ENCODE data around the gene PAQR7.

PAQR7 gene

DNA sequence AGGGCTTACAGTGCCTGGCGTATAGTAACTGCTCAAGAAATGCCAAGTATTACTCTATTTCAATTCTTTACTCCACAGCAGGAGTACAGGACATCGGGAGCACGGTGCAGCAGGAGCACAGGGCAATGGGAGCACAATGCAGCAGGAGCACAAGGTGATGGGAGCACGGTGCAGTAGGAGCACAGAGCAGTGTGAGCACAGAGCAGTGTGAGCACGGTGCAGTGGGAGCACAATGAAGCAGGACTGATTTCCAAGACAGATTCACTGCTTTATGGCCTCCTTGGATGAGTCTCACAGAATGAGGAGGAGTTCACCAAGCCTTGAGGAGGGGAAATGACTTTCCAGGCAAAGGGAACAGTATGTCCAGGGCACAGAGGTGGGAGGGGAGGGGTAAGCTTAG is 5.0 kb upstream of the PAQR7 start:
- TF ChIP-seq CTCF (conservative IDR thresholded peaks at IDR 0.05; ENCODE audit: low read depth, low read length): no peak

DNA sequence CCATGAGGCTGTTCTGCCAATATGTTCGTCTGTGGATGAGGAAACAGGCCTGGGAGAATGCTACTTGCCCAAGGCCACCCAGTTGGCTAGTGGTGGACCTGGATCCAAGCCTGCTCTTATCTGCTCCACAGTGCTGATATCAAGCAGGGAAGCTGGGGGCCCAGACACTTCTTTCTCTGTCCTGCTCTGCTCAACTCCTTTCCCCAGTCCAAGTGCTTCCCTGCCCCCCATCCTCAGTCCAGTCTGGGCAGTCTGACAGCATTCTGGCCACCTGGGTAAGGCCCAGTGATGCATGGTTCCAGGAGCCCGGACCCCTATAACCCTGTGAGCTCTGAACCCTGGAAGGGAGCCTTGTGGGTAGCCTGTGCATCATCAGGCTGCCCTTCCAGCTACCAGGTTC is 4.2 kb upstream of the PAQR7 start:
- Histone ChIP-seq H3K4me2 (no peak overlapping the region), H3K27me3 (ENCODE audit: insufficient read depth, low read depth) (0 out of 2 replicates have a peak, but pooled peaks cover 4% of the 10 kb centered on the region), H3K79me2 (ENCODE audit: insufficient read depth, low read depth) (no peaks in the 10 kb centered on the region), H3K27ac (no peak overlapping the region), H3K36me3 (ENCODE audit: insufficient read depth) (no peaks in the 10 kb centered on the region), H3K4me1 (ENCODE audit: low read depth, poor library complexity, severe bottlenecking) (peaks cover 2% of the 10 kb centered on the region), H4K20me1 (ENCODE audit: insufficient read depth) (no peaks in the 10 kb centered on the region), H2AFZ (ENCODE audit: low read depth) (no peak overlapping the region), H3K9ac (no peak overlapping the region), H3K4me3 (IDR thresholded peaks at IDR 0.05; ENCODE audit: insufficient read depth, low read depth, low read length) (no peak overlapping the region)
- TF ChIP-seq CTCF (conservative IDR thresholded peaks at IDR 0.05; ENCODE audit: low read depth, low read length): no peak

More for the DNA sequence above, 5.0 kb upstream of the PAQR7 start:
- H3K27me3 ChIP-seq (ENCODE audit: insufficient read depth, low read depth): 0 out of 2 replicates have a peak, but pooled peaks cover 4% of the 10 kb centered on the region
- H3K4me1 ChIP-seq (ENCODE audit: low read depth, poor library complexity, severe bottlenecking): no peaks in the 10 kb centered on the region
- H3K4me3 ChIP-seq (IDR thresholded peaks at IDR 0.05; ENCODE audit: insufficient read depth, low read depth, low read length): no peak overlapping the region
- H3K79me2 ChIP-seq (ENCODE audit: insufficient read depth, low read depth): no peaks in the 10 kb centered on the region
- no peaks in the 10 kb centered on the region for H4K20me1 ChIP-seq (ENCODE audit: insufficient read depth)
- H2AFZ ChIP-seq (ENCODE audit: low read depth): no peak overlapping the region
- no peak overlapping the region for H3K4me2 ChIP-seq
- H3K36me3 ChIP-seq (ENCODE audit: insufficient read depth): no peaks in the 10 kb centered on the region
- H3K27ac ChIP-seq: no peak overlapping the region
- no peak overlapping the region for H3K9ac ChIP-seq

GRCh38 chr1:25878690-25879089 is 3.2 kb upstream of the PAQR7 start:
- H3K4me1 ChIP-seq (ENCODE audit: low read depth, poor library complexity, severe bottlenecking): peaks cover 7% of the 10 kb centered on the region
- no peak overlapping the region for H3K4me3 ChIP-seq (IDR thresholded peaks at IDR 0.05; ENCODE audit: insufficient read depth, low read depth, low read length)

DNA sequence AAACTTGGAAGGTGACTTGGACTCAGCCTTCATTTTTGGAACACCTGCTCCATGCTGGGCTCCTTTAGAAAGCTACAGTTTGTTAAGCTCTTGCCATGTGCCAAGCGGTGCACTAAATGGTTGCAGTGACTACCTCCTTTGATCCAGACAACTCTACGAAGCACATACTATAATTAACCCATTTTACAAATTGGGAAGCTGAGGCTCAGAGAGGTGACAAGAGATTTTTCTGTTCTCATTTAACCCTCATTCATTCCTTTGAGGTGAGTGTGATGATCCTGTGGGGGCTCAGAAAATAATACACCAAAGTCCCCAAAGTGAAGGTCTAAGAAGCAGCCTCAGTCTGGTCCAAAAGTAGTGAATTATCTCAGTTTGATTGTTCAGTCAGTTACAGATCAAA is 1.6 kb upstream of the PAQR7 start:
- Histone ChIP-seq H4K20me1 (ENCODE audit: insufficient read depth) (no peaks in the 10 kb centered on the region), H3K27ac (no peak overlapping the region), H3K4me1 (ENCODE audit: low read depth, poor library complexity, severe bottlenecking) (peaks cover 17% of the 10 kb centered on the region), H3K36me3 (ENCODE audit: insufficient read depth) (no peaks in the 10 kb centered on the region), H3K9ac (no peak overlapping the region), H3K4me2 (no peak overlapping the region), H2AFZ (ENCODE audit: low read depth) (no peak overlapping the region), H3K79me2 (ENCODE audit: insufficient read depth, low read depth) (no peaks in the 10 kb centered on the region), H3K4me3 (IDR thresholded peaks at IDR 0.05; ENCODE audit: insufficient read depth, low read depth, low read length) (no peak overlapping the region), H3K27me3 (ENCODE audit: insufficient read depth, low read depth) (0 out of 2 replicates have a peak, but pooled peaks cover 4% of the 10 kb centered on the region)
- TF ChIP-seq CTCF (conservative IDR thresholded peaks at IDR 0.05; ENCODE audit: low read depth, low read length): no peak

More at GRCh38 chr1:25878690-25879089, 3.2 kb upstream of the PAQR7 start:
- Histone ChIP-seq H2AFZ (ENCODE audit: low read depth) (no peak overlapping the region), H3K27ac (no peak overlapping the region), H3K9ac (no peak overlapping the region), H3K36me3 (ENCODE audit: insufficient read depth) (no peaks in the 10 kb centered on the region), H3K79me2 (ENCODE audit: insufficient read depth, low read depth) (no peaks in the 10 kb centered on the region), H4K20me1 (ENCODE audit: insufficient read depth) (no peaks in the 10 kb centered on the region), H3K4me2 (no peak overlapping the region), H3K27me3 (ENCODE audit: insufficient read depth, low read depth) (0 out of 2 replicates have a peak, but pooled peaks cover 4% of the 10 kb centered on the region)
- no peak for TF ChIP-seq CTCF (conservative IDR thresholded peaks at IDR 0.05; ENCODE audit: low read depth, low read length)
